Stimulated activated CD4-positive, alpha-beta T cell treated with anti-CD3 and anti-CD28 coated beads, Interleukin-12 subunit alpha, Interleukin-12 subunit beta, amount 100 ng/mL, for 48 hours (primary cell): Measurements from ENCODE around the gene PRTN3.

Source experiments
- DNase-seq, 3 donors: peaks; one replicate each; pipeline ENCODE4 v3.0.0-alpha.2; 2020; ENCODE audit warnings: low read depth in 2 of 3, low spot score in 1 of 3

Gene PRTN3

DNA sequence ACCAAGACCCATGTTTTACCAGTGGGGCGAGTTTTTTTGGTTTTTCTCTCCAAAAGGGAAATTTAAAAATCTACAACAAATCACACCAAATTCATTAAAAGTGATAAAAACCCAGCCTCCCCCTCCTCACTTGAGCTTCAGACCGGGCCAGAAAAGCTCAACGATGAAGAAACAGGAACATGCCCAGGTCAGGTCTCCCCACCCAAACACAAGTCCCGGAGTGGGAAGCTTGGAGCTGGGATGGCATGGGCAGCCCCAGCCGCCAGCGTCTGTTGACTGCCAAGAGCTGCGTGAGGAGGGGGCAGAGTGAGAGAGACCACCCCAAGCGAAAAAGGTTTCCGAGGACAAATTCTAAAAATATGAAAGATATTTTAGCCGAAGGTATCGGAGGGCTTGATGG lies 56.2 kb downstream of the PRTN3 start:
- DNase-seq: no peak

DNA sequence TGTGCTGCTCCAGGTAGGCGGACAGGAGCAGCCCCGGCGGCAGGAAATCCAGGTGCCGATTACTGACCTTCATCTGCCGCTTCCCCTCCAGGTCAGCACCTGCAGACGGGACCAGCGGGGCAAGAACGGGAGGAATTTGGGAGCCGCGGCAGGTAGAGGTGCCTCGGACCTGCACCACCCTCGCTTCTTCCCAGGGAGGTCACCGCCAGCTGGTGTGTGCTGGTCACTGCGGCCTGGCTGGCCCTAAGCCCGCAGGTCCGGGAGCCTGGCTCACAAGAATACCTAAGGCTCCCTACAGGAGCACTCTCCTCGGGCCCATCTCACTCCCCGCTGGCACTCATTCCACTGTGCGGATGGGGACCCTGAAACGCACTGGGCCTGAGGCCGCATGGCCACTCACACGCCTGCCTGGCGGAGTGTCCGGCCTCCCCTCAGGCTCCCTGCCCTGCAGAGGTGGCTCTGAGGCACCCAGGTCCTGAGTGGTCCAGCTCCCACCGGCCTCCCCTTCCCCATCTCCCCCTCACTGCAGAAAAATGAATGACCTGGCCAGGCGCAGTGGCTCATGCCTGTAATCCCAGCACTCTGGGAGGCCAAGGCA lies 56.7 kb downstream of the PRTN3 start:
- no peak for DNase-seq
